ENCODE results near the gene CCT8.

GRCh38 chr21:29056538-29057050 is 16.9 kb downstream of the CCT8 start:
- TF ChIP-seq RAD21 (conservative IDR thresholded peaks at IDR 0.05) (no peak), CTCF (IDR thresholded peaks at IDR 0.05; ENCODE audit: poor library complexity, severe bottlenecking) (no peak), SMC3 (conservative IDR thresholded peaks at IDR 0.05; ENCODE audit: poor library complexity) (no peak), EZH2 (IDR thresholded peaks at IDR 0.05; ENCODE audit: borderline replicate concordance, insufficient read depth, low read length, poor library complexity, severe bottlenecking) (no peak), POLR2AphosphoS5 (IDR thresholded peaks at IDR 0.05) (no peak), EP300 (conservative IDR thresholded peaks at IDR 0.05; ENCODE audit: poor library complexity, severe bottlenecking) (no peak), TAF1 (IDR thresholded peaks at IDR 0.05; ENCODE audit: low read depth) (no peak), MXI1 (conservative IDR thresholded peaks at IDR 0.05; ENCODE audit: poor library complexity, severe bottlenecking) (no peak)

Measured in neural cell (in vitro differentiated cells).